Activated CD4-positive, CD25-positive, alpha-beta regulatory T cell (primary cell): ENCODE measurements around the gene QARS1.

Experiments used
- DNase-seq, 4 experiments: peaks; one replicate each; lab custom pipeline; 2025; lab: John Stamatoyannopoulos, UW

QARS1 gene

DNA sequence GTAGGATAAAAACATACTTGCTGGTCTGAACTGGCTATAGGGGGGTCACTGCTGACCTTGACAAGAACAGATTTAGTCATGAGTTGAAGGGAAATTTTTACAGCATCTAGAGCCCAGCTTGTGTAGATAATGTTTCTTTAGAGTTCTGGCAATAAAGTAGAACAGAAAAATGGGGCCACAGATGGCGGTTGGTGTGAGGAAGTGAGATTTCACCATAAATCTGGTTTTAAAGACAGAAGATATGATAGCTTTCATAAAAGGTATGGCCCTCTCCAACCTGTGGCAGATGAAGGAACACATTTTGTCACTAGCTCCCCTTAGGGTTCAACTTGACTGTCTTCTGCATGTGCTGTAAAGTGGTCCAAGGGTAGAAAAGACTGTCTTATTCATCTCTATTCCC, 51.0 kb downstream of the QARS1 start:
- no peak for DNase-seq
